Peyer's patch (tissue), 4 donors: Measurements from ENCODE around the gene HJURP.

ENCODE experiments used
- POLR2A ChIP-seq, 2 donors: fragments of 450-650 bp; IDR thresholded peaks; one replicate each; pipeline ENCODE4 v1.5.1; 2017; ENCODE audit warnings: antibody characterized with exemption in 2 of 2, mild to moderate bottlenecking in 2 of 2, moderate library complexity in 2 of 2
- TF ChIP-seq, protein P1 (sequence below), 6 experiments: fragments of 450-650 bp in 4 of 6; fragments of 200-600 bp in 2 of 6; sonication (generic) in 1 of 6; IDR thresholded peaks; one replicate each; pipeline ENCODE4 v1.5.1; 2017 to 2019; ENCODE audit warnings: antibody characterized with exemption in 6 of 6, mild to moderate bottlenecking in 3 of 6, moderate library complexity in 1 of 6

DNA sequence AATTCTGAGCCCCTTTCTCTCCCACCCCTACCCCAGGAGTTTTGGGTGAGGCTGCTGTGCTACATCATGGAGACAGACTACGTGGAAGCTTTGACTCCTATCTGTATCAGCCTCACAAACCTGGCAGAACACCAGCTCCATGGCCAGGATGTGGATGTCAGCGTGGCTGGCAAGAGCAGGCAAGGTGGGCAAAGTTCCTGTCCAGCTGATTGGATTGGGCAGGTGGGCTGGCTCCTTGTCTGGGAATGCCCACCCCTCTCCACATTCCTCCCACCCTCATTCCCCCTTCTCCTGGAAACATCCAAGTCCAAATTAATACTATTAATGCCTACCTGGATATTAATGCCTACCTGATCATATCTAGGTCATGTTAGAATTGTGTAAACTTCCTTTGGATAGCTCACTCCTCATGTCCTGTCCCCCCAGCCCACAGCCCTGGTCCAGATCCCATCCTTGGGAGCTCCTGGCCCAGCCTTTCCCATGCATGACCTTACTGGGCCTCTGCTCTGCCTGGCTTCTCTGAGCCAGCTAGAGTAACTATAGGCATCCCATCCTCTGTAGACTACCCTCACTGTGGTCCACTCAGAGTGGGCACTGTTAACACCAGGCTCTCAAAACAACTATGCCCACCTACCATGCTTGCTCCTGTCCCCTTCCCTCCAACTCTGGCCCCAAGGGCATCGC lies 52.1 kb downstream of the HJURP start:
- TF ChIP-seq, protein P1, sequence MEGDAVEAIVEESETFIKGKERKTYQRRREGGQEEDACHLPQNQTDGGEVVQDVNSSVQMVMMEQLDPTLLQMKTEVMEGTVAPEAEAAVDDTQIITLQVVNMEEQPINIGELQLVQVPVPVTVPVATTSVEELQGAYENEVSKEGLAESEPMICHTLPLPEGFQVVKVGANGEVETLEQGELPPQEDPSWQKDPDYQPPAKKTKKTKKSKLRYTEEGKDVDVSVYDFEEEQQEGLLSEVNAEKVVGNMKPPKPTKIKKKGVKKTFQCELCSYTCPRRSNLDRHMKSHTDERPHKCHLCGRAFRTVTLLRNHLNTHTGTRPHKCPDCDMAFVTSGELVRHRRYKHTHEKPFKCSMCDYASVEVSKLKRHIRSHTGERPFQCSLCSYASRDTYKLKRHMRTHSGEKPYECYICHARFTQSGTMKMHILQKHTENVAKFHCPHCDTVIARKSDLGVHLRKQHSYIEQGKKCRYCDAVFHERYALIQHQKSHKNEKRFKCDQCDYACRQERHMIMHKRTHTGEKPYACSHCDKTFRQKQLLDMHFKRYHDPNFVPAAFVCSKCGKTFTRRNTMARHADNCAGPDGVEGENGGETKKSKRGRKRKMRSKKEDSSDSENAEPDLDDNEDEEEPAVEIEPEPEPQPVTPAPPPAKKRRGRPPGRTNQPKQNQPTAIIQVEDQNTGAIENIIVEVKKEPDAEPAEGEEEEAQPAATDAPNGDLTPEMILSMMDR (IDR thresholded peaks at IDR 0.05) = no peak
- no peak for TF ChIP-seq POLR2A (IDR thresholded peaks at IDR 0.05)
